ENCODE results near the gene NCOA1.

DNA sequence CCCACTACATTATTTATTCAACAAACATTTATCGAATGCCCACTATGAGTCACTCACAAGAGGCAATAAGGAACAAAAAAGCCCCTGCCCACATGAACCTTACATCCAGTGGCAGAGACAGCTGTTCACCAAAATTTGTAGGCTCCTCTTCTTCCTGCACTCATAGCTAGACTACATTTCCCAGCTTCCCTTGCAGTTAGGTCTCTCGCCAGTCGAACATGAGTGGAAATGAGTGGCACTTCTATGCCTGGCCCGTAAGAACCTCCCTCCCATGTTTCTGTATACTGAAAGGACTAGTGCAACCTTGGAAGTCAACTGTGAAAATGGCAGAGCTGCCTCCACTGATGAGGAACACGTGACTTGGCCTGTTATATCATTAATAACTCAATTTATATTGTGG is 19.4 kb upstream of the NCOA1 start:
- TF ChIP-seq, protein P1, sequence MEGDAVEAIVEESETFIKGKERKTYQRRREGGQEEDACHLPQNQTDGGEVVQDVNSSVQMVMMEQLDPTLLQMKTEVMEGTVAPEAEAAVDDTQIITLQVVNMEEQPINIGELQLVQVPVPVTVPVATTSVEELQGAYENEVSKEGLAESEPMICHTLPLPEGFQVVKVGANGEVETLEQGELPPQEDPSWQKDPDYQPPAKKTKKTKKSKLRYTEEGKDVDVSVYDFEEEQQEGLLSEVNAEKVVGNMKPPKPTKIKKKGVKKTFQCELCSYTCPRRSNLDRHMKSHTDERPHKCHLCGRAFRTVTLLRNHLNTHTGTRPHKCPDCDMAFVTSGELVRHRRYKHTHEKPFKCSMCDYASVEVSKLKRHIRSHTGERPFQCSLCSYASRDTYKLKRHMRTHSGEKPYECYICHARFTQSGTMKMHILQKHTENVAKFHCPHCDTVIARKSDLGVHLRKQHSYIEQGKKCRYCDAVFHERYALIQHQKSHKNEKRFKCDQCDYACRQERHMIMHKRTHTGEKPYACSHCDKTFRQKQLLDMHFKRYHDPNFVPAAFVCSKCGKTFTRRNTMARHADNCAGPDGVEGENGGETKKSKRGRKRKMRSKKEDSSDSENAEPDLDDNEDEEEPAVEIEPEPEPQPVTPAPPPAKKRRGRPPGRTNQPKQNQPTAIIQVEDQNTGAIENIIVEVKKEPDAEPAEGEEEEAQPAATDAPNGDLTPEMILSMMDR (conservative IDR thresholded peaks at IDR 0.05; ENCODE audit: low read length) = no peak
- no peak for TF ChIP-seq EZH2phosphoT487 (IDR thresholded peaks at IDR 0.05; ENCODE audit: borderline replicate concordance, low read depth, low read length)

Data from OCI-LY7 (cell line).